ENCODE results near the gene SUN1.
"Not testable (repeated sequence)": the region's sequence is repeated elsewhere in the genome, so short reads cannot be mapped to it uniquely, and the experiment has no call there.

DNA sequence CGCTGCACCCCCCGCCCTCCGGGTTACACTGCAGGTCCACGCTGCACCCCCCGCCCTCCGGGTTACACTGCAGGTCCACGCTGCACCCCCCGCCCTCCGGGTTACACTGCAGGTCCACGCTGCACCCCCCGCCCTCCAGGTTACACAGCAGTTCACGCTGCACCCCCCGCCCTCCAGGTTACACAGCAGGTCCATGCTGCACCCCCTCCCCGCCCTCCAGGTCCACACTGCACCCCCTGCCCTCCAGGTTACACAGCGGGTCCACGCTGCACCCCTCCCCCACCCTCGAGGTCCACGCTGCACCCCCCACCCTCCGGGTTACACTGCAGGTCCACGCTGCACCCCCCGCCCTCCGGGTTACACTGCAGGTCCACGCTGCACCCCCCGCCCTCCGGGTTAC is 91.8 kb downstream of the SUN1 start:
- not testable (repeated sequence) for TF ChIP-seq BRCA1, POLR2AphosphoS5 (IDR thresholded peaks at IDR 0.05; ENCODE audit: low read depth, low read length)
- TF ChIP-seq, protein P1, sequence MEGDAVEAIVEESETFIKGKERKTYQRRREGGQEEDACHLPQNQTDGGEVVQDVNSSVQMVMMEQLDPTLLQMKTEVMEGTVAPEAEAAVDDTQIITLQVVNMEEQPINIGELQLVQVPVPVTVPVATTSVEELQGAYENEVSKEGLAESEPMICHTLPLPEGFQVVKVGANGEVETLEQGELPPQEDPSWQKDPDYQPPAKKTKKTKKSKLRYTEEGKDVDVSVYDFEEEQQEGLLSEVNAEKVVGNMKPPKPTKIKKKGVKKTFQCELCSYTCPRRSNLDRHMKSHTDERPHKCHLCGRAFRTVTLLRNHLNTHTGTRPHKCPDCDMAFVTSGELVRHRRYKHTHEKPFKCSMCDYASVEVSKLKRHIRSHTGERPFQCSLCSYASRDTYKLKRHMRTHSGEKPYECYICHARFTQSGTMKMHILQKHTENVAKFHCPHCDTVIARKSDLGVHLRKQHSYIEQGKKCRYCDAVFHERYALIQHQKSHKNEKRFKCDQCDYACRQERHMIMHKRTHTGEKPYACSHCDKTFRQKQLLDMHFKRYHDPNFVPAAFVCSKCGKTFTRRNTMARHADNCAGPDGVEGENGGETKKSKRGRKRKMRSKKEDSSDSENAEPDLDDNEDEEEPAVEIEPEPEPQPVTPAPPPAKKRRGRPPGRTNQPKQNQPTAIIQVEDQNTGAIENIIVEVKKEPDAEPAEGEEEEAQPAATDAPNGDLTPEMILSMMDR (IDR thresholded peaks at IDR 0.05; ENCODE audit: control extremely low read depth in 1 of 3, insufficient read depth in 1 of 3, low read depth in 1 of 3, low read length in 3 of 3): not testable (repeated sequence)
